PFSK-1 (cell line): ENCODE results near the gene PCDHGB5.

ENCODE experiments used
- POLR2AphosphoS5 ChIP-seq: IDR thresholded peaks from 2 replicates; pipeline ENCODE4 v1.6.1; 2012; ENCODE audit warnings: low read depth, mild to moderate bottlenecking, control low read depth, low read length, moderate library complexity
- REST ChIP-seq, 2 experiments: IDR thresholded peaks; 2 replicates each; pipeline versions ENCODE4 v1.6.1 to v1.8.0; 2011 to 2012; ENCODE audit warnings: low read depth in 2 of 2, low read length in 2 of 2, control low read depth in 1 of 2, inconsistent platforms in 1 of 2, mild to moderate bottlenecking in 1 of 2, moderate library complexity in 1 of 2; ENCODE audit not compliant: insufficient read depth in 1 of 2

- no peak for TF ChIP-seq REST (IDR thresholded peaks at IDR 0.05; ENCODE audit: insufficient read depth in 1 of 2, low read depth in 2 of 2, low read length in 2 of 2)
- no peak for TF ChIP-seq POLR2AphosphoS5
Observed at GRCh38 chr5:141439411-141440141, 41.8 kb downstream of the PCDHGB5 start.
